GM18505 (cell line): ENCODE results near the gene DYNC2H1.
"Not testable (repeated sequence)": the region's sequence is repeated elsewhere in the genome, so short reads cannot be mapped to it uniquely, and the experiment has no call there.

Experiments
- ATAC-seq: cut with Tn5 transposase; IDR thresholded peaks from one replicate; pipeline ENCODE4 v1.9.1; 2021; ENCODE audit not compliant: unreplicated experiment
- POLR2A ChIP-seq: IDR thresholded peaks from 4 replicates; pipeline ENCODE4 v1.6.1; 2011; ENCODE audit warnings: borderline replicate concordance; ENCODE audit not compliant: insufficient read depth, insufficient read length; ENCODE audit errors: extremely low read depth

Gene DYNC2H1

GRCh38 chr11:103340956-103341355 lies 231.7 kb downstream of the DYNC2H1 start:
- no peak for TF ChIP-seq POLR2A
- no peak for ATAC-seq

DNA sequence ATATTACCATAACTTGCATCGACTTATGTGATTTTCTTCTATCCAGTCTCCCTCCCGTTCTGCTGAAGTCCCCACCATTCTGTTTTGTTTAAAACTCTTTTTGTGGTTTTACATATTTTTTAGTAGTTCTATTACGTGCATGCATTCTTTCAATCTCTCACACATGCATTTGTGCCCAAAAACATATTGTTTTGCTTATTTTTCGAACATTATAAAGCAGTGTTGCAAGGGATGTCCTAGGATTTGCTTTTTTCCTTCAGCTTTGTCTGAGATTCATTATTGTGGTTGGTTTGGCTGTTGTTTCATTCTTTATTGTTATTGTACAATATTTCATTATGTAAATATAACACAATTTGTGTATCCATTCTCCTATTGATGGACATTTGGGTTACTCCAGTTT lies 235.7 kb downstream of the DYNC2H1 start:
- no peak for TF ChIP-seq POLR2A
- ATAC-seq, result no peak

GRCh38 chr11:103349595-103349994 lies 240.4 kb downstream of the DYNC2H1 start:
- no peak for TF ChIP-seq POLR2A
- no peak for ATAC-seq

- no peak for ATAC-seq
- TF ChIP-seq POLR2A, result no peak
These were observed 245.4 kb downstream of the DYNC2H1 start for GRCh38 chr11:103354656-103355055.

DNA sequence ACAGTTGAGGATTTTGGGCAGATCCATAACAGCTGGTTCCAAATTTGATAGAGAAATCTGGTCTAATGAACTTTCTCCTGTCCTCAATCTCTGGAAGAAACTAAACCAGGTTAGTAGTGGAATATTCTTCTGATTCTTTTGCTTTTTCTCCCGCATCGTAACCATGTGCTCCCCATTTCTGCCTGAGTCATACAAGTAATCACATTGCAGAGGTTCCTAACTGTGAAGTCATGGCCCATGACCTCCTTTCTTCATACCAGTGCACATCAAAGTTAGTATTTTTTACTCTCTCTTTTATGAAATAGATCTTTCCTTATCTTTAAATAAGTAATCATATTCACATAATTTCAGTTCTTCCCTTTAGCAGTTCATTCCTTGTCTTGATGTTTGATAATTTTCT lies 249.0 kb downstream of the DYNC2H1 start:
- ATAC-seq, result no peak
- TF ChIP-seq POLR2A, result no peak

DNA sequence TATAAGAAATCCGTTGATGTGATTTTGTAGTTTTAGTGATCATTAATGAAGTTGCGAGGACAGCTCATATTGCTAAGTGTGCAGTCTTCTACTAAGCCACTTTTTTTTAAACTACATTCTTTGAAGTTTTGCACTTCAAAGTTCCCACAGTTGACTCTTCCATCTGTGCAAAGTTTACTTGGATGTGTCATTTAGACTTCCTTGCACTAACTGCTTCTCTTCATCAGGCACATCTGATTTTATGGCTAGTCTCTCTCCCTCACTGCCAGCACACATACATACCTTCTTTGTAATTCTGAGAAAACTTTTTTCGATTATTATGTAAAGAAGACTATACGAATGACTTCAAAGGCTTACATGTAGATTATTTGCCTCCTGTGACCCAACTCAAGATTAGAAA lies 250.0 kb downstream of the DYNC2H1 start:
- no peak for ATAC-seq
- no peak for TF ChIP-seq POLR2A

DNA sequence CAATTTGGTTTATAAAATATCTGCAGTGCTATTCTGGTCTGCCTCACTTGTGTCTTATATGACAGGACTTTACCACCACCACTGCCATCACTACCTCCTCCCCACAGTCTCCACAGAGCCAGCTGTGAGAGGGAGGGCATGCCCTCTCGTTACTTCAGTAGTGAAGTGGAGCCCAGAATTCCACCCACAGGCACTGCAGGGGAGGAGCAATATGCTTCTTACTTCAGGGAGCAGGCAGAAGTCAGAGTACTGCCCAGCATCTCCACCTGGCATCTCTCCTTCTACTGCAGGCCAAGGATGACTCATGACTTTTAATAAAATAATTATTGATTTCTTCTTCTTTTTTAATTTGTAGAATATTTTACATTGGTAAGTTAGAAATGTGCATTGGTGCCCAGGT lies 255.5 kb downstream of the DYNC2H1 start:
- ATAC-seq, result no peak
- no peak for TF ChIP-seq POLR2A

GRCh38 chr11:103367650-103368049 lies 258.4 kb downstream of the DYNC2H1 start:
- ATAC-seq, result no peak
- no peak for TF ChIP-seq POLR2A

- ATAC-seq, result no peak
- TF ChIP-seq POLR2A, result no peak
These were observed 258.9 kb downstream of the DYNC2H1 start for GRCh38 chr11:103368145-103368544.

GRCh38 chr11:103370076-103370475 lies 260.9 kb downstream of the DYNC2H1 start:
- no peak for TF ChIP-seq POLR2A

GRCh38 chr11:103372906-103373305 lies 263.7 kb downstream of the DYNC2H1 start:
- no peak for TF ChIP-seq POLR2A
- ATAC-seq, result no peak

More at GRCh38 chr11:103370076-103370475, 260.9 kb downstream of the DYNC2H1 start:
- ATAC-seq, result no peak

DNA sequence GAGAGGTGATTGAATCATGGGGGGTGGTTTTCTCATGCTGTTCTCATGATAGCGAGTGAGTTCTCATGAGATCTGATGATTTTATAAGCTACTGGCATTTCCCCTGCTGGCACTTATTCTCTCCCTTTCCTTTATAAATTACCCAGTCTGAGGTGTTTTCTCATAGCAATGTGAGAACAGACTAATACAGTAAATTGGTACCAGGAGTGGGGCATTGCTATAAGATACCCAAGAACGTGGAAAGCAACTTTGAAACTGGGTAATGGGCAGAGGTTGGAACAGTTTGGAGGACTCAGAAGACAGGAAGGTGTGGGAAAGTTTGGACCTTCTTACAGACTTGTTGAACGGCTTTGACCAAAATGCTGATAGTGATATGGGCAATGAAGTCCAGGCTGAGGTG lies 265.0 kb downstream of the DYNC2H1 start:
- ATAC-seq, result not testable (repeated sequence)

DNA sequence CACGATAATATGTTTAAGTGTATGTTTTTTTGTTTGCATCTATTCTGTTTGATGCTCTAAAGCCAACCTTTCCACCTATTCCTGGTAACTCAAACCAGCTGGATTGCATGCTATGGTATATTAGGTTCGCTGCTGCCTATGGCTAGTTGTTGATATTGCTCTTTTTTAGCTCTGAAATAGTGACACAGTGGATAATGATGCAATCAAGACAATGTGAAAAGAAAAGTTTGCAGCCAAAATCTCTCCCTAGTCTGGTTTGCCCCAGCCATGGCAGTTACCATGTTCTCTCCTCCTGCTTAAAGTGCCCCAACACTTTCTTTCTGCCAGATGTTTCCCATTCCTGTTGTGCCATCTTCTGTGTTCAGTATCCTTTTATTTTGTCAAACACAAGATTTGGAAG lies 269.7 kb downstream of the DYNC2H1 start:
- no peak for TF ChIP-seq POLR2A
- no peak for ATAC-seq

GRCh38 chr11:103380031-103380430 lies 270.8 kb downstream of the DYNC2H1 start:
- no peak for ATAC-seq
- no peak for TF ChIP-seq POLR2A

- ATAC-seq, result no peak
These were observed 275.4 kb downstream of the DYNC2H1 start for GRCh38 chr11:103384652-103385051.

GRCh38 chr11:103395612-103396011 lies 286.4 kb downstream of the DYNC2H1 start:
- no peak for ATAC-seq
- TF ChIP-seq POLR2A, result no peak

More at GRCh38 chr11:103384652-103385051, 275.4 kb downstream of the DYNC2H1 start:
- no peak for TF ChIP-seq POLR2A

- TF ChIP-seq POLR2A, result no peak
- ATAC-seq, result no peak
These were observed 287.0 kb downstream of the DYNC2H1 start for GRCh38 chr11:103396237-103396636.
